BJ (cell line): Measurements from ENCODE around the gene PEX14. TPM values are rescaled to one million over a fixed set of nuclear protein-coding genes. Genes with fewer than 3 reads are reported as not detected.

Experiments used
- CTCF ChIA-PET: fragments of 350-600 bp; formaldehyde crosslinking; extraction: SDS; loops from one replicate; lab custom pipeline; 2021; ENCODE audit warnings: antibody characterized with exemption, inconsistent platforms; lab: Yijun Ruan, JAX
- POLR2A ChIA-PET: fragments of 300-600 bp; sonication (Branson Sonifier 250); formaldehyde crosslinking; extraction: SDS; loops from one replicate; lab custom pipeline; 2021; ENCODE audit warnings: antibody characterized with exemption; lab: Charles Lee
- DNase-seq: peaks from one replicate; pipeline ENCODE4 v3.0.0-alpha.2; 2011; ENCODE audit warnings: low read depth
- H3K27me3 ChIP-seq: 2 replicates; pipeline ENCODE4 v1.6.0; 2011; ENCODE audit warnings: low read length; ENCODE audit not compliant: control insufficient read depth, insufficient read depth
- H3K36me3 ChIP-seq: 2 replicates; pipeline ENCODE4 v1.5.1; 2011; ENCODE audit warnings: low read length; ENCODE audit not compliant: control insufficient read depth, insufficient read depth
- H3K4me3 ChIP-seq: 2 replicates; pipeline ENCODE4 v1.5.1; 2011; ENCODE audit warnings: low read depth, mild to moderate bottlenecking, control low read depth, low read length
- polyA plus RNA-seq: library from polyadenylated mRNA; depleted of rRNA; stranded (reverse); fragments of >200 nt; gene quantifications from 2 replicates; pipeline ENCODE4 v1.2.3, GENCODE V29; 2011
- TF ChIP-seq, protein P1 (sequence below): IDR thresholded peaks from 2 replicates; pipeline ENCODE4 v1.5.1; 2011; ENCODE audit warnings: low read depth, mild to moderate bottlenecking, control low read depth, inconsistent platforms, low read length, moderate library complexity; ENCODE audit not compliant: insufficient read depth

PEX14 gene
- polyA plus RNA-seq, 1 experiment: 10.1 TPM

DNA sequence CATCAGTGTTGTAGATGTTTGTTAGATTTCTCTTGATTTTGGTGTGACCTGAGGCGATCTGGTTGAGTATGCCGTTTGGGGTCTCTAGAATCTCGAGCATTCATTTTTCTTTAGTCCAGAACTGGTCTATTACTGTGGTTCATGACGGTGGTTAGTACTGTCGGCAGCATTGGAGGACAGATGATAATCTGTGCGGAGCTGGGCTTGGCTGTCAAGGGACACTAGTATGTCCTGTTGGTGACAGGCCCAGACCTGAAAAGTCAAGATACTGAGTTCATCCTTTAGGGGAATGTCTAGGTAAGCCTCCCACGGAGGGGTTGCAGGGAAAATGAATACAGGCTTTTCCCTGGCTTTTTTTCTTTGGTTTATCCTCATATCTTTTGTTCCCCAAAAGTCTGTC lies 59.8 kb downstream of the PEX14 start:
- ChIA-PET CTCF (no interaction called here), POLR2A (no interaction called here)
- Histone ChIP-seq H3K4me3 (no peak overlapping the region), H3K27me3 (no peaks in the 10 kb centered on the region), H3K36me3 (peaks cover 5% of the 10 kb centered on the region; the same call in 1 of the 2 replicates)
- DNase-seq: no peak
- TF ChIP-seq, protein P1, sequence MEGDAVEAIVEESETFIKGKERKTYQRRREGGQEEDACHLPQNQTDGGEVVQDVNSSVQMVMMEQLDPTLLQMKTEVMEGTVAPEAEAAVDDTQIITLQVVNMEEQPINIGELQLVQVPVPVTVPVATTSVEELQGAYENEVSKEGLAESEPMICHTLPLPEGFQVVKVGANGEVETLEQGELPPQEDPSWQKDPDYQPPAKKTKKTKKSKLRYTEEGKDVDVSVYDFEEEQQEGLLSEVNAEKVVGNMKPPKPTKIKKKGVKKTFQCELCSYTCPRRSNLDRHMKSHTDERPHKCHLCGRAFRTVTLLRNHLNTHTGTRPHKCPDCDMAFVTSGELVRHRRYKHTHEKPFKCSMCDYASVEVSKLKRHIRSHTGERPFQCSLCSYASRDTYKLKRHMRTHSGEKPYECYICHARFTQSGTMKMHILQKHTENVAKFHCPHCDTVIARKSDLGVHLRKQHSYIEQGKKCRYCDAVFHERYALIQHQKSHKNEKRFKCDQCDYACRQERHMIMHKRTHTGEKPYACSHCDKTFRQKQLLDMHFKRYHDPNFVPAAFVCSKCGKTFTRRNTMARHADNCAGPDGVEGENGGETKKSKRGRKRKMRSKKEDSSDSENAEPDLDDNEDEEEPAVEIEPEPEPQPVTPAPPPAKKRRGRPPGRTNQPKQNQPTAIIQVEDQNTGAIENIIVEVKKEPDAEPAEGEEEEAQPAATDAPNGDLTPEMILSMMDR: no peak

DNA sequence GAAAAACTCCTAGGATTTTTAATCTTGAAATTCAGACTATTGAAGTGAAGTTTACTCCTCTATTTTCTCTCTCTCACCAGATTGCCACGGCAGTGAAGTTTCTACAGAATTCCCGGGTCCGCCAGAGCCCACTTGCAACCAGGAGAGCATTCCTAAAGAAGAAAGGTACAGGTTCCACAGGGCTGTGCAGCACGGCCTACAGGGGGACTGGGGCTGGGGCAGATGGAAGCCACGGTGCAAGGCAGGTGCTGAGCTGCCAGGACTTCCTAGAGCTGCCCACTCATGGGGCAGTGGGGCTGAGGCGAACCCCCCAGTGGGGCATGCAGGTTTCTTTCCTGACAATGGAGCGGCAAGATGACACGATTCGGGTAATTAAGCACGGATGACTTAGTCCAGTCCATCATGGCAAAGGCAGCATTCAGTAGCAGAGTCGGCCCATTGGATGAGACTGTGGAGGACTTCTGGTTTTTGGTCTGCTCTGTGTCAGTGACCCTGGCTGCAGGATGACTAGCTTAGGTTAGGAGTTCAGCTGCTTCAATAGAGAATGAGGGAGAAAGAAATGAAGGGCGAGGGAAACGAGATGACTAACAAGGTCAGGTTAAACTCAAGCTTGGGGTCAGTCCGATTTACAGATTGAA lies 61.5 kb downstream of the PEX14 start:
- H3K36me3 ChIP-seq: peaks cover 5% of the 10 kb centered on the region; the same call in 1 of the 2 replicates
- TF ChIP-seq, protein P1: no peak
- DNase-seq: no peak
- POLR2A ChIA-PET: interaction anchor here (0.6 kb wide), 1 partner anchor 23 kb away, joined by 5 read pairs; no protein-coding TSS in a partner anchor
- no peak overlapping the region for H3K4me3 ChIP-seq
- CTCF ChIA-PET: interaction anchor here (1.4 kb wide), 1 partner anchor 29 kb away, joined by 4 read pairs; no protein-coding TSS in a partner anchor
- H3K27me3 ChIP-seq: no peaks in the 10 kb centered on the region

DNA sequence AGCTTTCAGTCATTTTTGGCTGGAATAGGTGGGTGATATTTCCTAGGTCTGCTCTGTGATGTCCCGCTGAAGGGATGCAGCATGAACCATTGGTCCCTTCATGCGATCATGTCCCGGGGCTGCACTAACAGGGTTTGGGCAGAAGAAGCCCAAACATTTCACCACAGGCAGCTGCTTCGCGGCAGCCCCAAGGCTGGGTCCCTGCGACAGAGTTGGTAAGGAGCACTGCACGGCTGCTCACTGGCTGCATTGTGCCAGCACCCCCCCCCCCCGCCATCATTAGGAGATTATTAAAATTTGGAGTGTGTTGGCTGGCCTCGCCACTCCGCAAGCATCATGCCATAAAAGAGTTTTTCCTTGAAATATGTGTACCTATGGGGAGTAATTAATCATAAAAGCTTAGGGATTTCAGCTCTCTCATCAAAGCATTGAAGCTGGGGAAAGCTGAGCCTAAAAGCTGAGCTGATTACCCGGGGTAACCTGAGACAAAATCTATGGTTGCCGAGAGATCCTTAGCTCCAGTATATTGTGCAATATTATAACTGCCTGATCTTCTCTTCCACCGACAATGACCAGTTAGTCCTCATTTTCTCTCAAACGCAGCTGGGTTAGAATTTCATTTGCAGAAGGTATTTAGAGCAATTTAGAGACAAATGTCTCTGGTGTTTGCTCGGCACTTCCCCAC lies 62.5 kb downstream of the PEX14 start:
- no peak overlapping the region for H3K4me3 ChIP-seq
- no peak for DNase-seq
- POLR2A ChIA-PET: interaction anchor here (0.6 to 0.7 kb wide), 2 partner anchors 9 to 24 kb away, joined by 3 to 5 read pairs; no protein-coding TSS in a partner anchor
- H3K36me3 ChIP-seq: peaks cover 9% of the 10 kb centered on the region
- TF ChIP-seq, protein P1: no peak
- no peaks in the 10 kb centered on the region for H3K27me3 ChIP-seq
- CTCF ChIA-PET: interaction anchor here (0.8 to 1.4 kb wide), 3 partner anchors 16 to 42 kb away, joined by 3 to 4 read pairs (median 4); no protein-coding TSS in a partner anchor

DNA sequence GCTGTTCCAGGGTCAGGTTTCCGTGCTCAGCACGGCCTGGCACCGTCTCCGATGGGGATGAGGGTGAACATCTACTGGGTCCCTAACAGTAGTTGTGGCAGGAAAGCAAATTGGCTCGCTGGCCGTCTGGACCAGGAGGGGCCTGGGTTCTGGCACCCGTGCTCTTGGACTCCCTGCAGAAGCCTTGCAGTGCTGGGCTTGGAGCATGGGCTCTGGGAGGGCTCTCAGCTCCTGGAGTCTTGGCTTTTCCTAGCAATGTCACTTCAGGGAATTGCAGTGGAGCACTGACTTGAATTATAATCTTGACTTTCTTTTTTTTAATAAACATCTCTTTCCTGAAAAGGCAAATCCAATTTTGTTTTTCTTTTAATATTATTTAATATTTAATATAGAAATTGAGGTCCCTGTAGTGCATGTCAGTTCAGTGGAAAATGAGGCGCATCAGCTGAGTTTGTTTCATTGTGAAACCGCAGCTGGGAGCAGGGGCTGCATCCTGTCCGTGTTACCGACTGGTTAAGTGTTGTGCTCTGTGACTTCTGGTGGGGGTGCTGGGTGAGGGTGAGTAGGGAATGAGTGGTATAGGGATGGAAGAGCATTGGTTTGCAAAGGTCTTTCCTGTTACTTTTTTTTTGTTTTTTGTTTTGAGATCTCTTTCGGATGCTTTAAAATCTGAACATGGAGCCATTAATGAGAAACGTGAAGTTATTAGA lies 64.1 kb downstream of the PEX14 start:
- no peak for DNase-seq
- ChIA-PET CTCF (no interaction called here), POLR2A (no interaction called here)
- TF ChIP-seq, protein P1: no peak
- H3K27me3 ChIP-seq: no peaks in the 10 kb centered on the region
- no peak overlapping the region for H3K4me3 ChIP-seq
- peaks cover 9% of the 10 kb centered on the region for H3K36me3 ChIP-seq

DNA sequence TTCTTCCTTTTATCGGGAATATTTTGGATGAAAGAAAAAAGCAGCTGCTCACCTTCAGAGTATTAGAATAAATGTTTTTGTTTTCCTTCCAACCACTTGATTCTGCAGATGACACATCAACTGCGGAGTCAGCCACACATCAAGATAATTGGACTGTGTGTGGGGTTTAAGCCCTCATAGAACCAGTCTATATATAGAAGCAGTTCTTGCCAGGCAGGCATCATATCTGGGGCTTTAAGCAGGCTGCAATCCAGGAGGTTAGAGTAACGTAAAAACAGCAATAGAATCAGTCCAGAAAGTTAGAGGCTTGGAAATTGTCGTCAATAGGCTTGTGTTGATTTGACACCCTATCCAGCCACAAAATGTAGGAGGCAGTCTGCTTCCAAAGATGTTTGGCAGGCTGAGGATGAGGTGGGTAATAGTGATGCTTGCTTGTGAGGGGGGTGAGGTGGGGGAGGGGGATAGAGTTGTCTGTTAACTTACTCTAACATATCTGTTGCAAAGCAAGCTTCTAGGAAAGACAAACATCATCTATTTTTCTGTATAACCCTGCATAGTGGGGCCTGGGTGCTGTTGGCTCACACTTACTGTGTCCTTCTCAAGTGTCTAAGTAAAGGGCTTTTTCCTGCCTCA lies 64.8 kb downstream of the PEX14 start:
- Histone ChIP-seq H3K36me3 (peaks cover 9% of the 10 kb centered on the region), H3K27me3 (no peaks in the 10 kb centered on the region), H3K4me3 (no peak overlapping the region)
- DNase-seq: no peak
- TF ChIP-seq, protein P1: no peak
- ChIA-PET POLR2A (no interaction called here), CTCF (interaction anchor here (1.2 kb wide), 1 partner anchor 32 kb away, joined by 3 read pairs; no protein-coding TSS in a partner anchor)
